Astrocyte (in vitro differentiated cells and primary cell): Measurements from ENCODE around the gene SEMA3A.

Source experiments
- CTCF ChIP-seq: IDR thresholded peaks from 2 replicates; pipeline ENCODE4 v1.5.1; 2011; ENCODE audit warnings: low read depth, mild to moderate bottlenecking, inconsistent platforms, low read length, moderate library complexity; ENCODE audit not compliant: insufficient read depth
- EZH2 ChIP-seq: IDR thresholded peaks from 2 replicates; pipeline ENCODE4 v1.6.1; 2012; ENCODE audit warnings: mild to moderate bottlenecking, low read length, inconsistent platforms; ENCODE audit not compliant: insufficient read depth

GRCh38 chr7:84102213-84102612 is 92.4 kb downstream of the SEMA3A start:
- TF ChIP-seq CTCF, result no peak
- TF ChIP-seq EZH2, result no peak
